H9 (cell line): Measurements from ENCODE around the gene JAKMIP1. TPM values are rescaled to one million over a fixed set of nuclear protein-coding genes. Genes with fewer than 3 reads are reported as not detected.

Source experiments
- DNase-seq: peaks from one replicate; pipeline ENCODE4 v3.0.0-alpha.2; 2017
- H2AFZ ChIP-seq: one replicate; pipeline ENCODE4 v1.6.1; 2013; ENCODE audit warnings: mild to moderate bottlenecking, low read length, control low read depth, moderate library complexity
- H2AK5ac ChIP-seq: 2 replicates; pipeline ENCODE4 v1.6.1; 2013; ENCODE audit warnings: low read length, control low read depth, mixed read lengths; ENCODE audit not compliant: insufficient read length
- H2BK120ac ChIP-seq: one replicate; pipeline ENCODE4 v1.6.1; 2013; ENCODE audit warnings: low read depth, mild to moderate bottlenecking, low read length, control low read depth, inconsistent platforms; ENCODE audit not compliant: poor library complexity, severe bottlenecking
- H2BK12ac ChIP-seq: 2 replicates; pipeline ENCODE4 v1.6.1; 2013; ENCODE audit warnings: low read length, control low read depth, mixed read lengths, low read depth; ENCODE audit not compliant: insufficient read length
- H2BK15ac ChIP-seq: 2 replicates; pipeline ENCODE4 v1.6.1; 2013; ENCODE audit warnings: low read depth, low read length, control low read depth
- H2BK20ac ChIP-seq: one replicate; pipeline ENCODE4 v1.6.1; 2013; ENCODE audit warnings: low read depth, mild to moderate bottlenecking, low read length, control low read depth, inconsistent platforms; ENCODE audit not compliant: poor library complexity, severe bottlenecking
- H2BK5ac ChIP-seq: 2 replicates; pipeline ENCODE4 v1.6.1; 2013; ENCODE audit warnings: low read length, control low read depth, mixed read lengths; ENCODE audit not compliant: insufficient read length
- H3K14ac ChIP-seq: 2 replicates; pipeline ENCODE4 v1.6.1; 2013; ENCODE audit warnings: low read length, control low read depth; ENCODE audit not compliant: insufficient read depth
- H3K18ac ChIP-seq: 2 replicates; pipeline ENCODE4 v1.6.1; 2013; ENCODE audit warnings: low read depth, mild to moderate bottlenecking, mixed read lengths, low read length, control low read depth; ENCODE audit not compliant: insufficient read length
- H3K23ac ChIP-seq: 2 replicates; pipeline ENCODE4 v1.6.1; 2013; ENCODE audit warnings: low read length, control low read depth, mixed read lengths, low read depth; ENCODE audit not compliant: insufficient read length
- H3K23me2 ChIP-seq: 2 replicates; pipeline ENCODE4 v1.6.1; 2013; ENCODE audit warnings: low read depth, mild to moderate bottlenecking, mixed read lengths, low read length, control low read depth; ENCODE audit not compliant: insufficient read length, poor library complexity, severe bottlenecking
- H3K27ac ChIP-seq: 2 replicates; pipeline ENCODE4 v1.5.1; 2013; ENCODE audit warnings: low read length, control low read depth, mixed read lengths, low read depth; ENCODE audit not compliant: insufficient read length
- H3K27me3 ChIP-seq: 2 replicates; pipeline ENCODE4 v1.6.1; 2013; ENCODE audit warnings: low read length, control low read depth, inconsistent platforms; ENCODE audit not compliant: insufficient read depth
- H3K4ac ChIP-seq: 2 replicates; pipeline ENCODE4 v1.6.1; 2013; ENCODE audit warnings: low read depth, mild to moderate bottlenecking, control low read depth, inconsistent platforms, low read length, moderate library complexity
- H3K4me1 ChIP-seq: 2 replicates; pipeline ENCODE4 v1.6.1; 2013; ENCODE audit warnings: low read length, control low read depth, inconsistent platforms; ENCODE audit not compliant: insufficient read depth
- H3K4me2 ChIP-seq: 2 replicates; pipeline ENCODE4 v1.6.1; 2013; ENCODE audit warnings: low read length, control low read depth, mixed read lengths; ENCODE audit not compliant: insufficient read length, insufficient read depth
- H3K56ac ChIP-seq: 2 replicates; pipeline ENCODE4 v1.6.1; 2013; ENCODE audit warnings: low read depth, mild to moderate bottlenecking, mixed read lengths, low read length, control low read depth; ENCODE audit not compliant: insufficient read length
- H3K79me1 ChIP-seq: 2 replicates; pipeline ENCODE4 v1.6.1; 2013; ENCODE audit warnings: low read depth, mild to moderate bottlenecking, moderate library complexity, low read length, control low read depth, inconsistent platforms; ENCODE audit not compliant: insufficient read depth, poor library complexity, severe bottlenecking
- H3K79me2 ChIP-seq: 2 replicates; pipeline ENCODE4 v1.6.1; 2013; ENCODE audit warnings: low read length, control low read depth, inconsistent platforms; ENCODE audit not compliant: insufficient read depth
- H3K9ac ChIP-seq: 2 replicates; pipeline ENCODE4 v1.6.1; 2013; ENCODE audit warnings: low read length, control low read depth, mixed read lengths; ENCODE audit not compliant: insufficient read length; ENCODE audit errors: extremely low read depth
- H3K9me3 ChIP-seq: one replicate; pipeline ENCODE4 v1.6.1; 2013; ENCODE audit warnings: low read depth, low read length, inconsistent platforms; ENCODE audit not compliant: control insufficient read depth
- H3T11ph ChIP-seq: one replicate; pipeline ENCODE4 v1.6.1; 2013; ENCODE audit warnings: mild to moderate bottlenecking, low read length, control low read depth, inconsistent platforms
- H4K20me1 ChIP-seq: one replicate; pipeline ENCODE4 v1.6.1; 2013; ENCODE audit not compliant: control insufficient read depth, insufficient read length, insufficient read depth
- H4K5ac ChIP-seq: 2 replicates; pipeline ENCODE4 v1.6.1; 2013; ENCODE audit warnings: low read depth, mild to moderate bottlenecking, mixed read lengths, low read length, control low read depth; ENCODE audit not compliant: insufficient read length
- H4K8ac ChIP-seq: replicated peaks from 2 replicates; pipeline ENCODE4 v1.6.1; 2013; ENCODE audit warnings: low read length, control low read depth, mixed read lengths, low read depth; ENCODE audit not compliant: insufficient read length
- H4K91ac ChIP-seq: 2 replicates; pipeline ENCODE4 v1.6.1; 2013; ENCODE audit warnings: low read depth, mild to moderate bottlenecking, moderate library complexity, mixed read lengths, low read length, control low read depth; ENCODE audit not compliant: insufficient read length
- H3K27ac Mint-ChIP-seq, 3 experiments: 2 replicates in 2 of 3; 3 replicates in 1 of 3; pipeline ENCODE4 v1.8.0; 2020 to 2021; ENCODE audit warnings: mixed read lengths in 3 of 3, mild to moderate bottlenecking in 1 of 3, moderate library complexity in 1 of 3
- H3K27me3 Mint-ChIP-seq: 2 replicates; pipeline ENCODE4 v1.8.0; 2021; ENCODE audit warnings: low read depth, mild to moderate bottlenecking, moderate library complexity, mixed read lengths
- H3K36me3 Mint-ChIP-seq, 3 experiments: 2 replicates in 2 of 3; 3 replicates in 1 of 3; pipeline ENCODE4 v1.8.0; 2020 to 2021; ENCODE audit warnings: low read depth in 3 of 3, mixed read lengths in 3 of 3; ENCODE audit not compliant: insufficient read depth in 1 of 3
- H3K4me1 Mint-ChIP-seq, 2 experiments: 2 replicates each; pipeline ENCODE4 v1.8.0; 2020; ENCODE audit warnings: mixed read lengths in 2 of 2
- H3K4me3 Mint-ChIP-seq, 2 experiments: 2 replicates in 1 of 2; 3 replicates in 1 of 2; pipeline ENCODE4 v1.8.0; 2020 to 2021; ENCODE audit warnings: mild to moderate bottlenecking in 2 of 2, mixed read lengths in 2 of 2, moderate library complexity in 1 of 2
- H3K9me3 Mint-ChIP-seq, 2 experiments: 2 replicates in 1 of 2; 3 replicates in 1 of 2; pipeline ENCODE4 v1.8.0; 2020; ENCODE audit warnings: mild to moderate bottlenecking in 2 of 2, mixed read lengths in 2 of 2, moderate library complexity in 1 of 2
- WGBS: extraction: QIAGEN DNeasy Blood & Tissue Kit; methylation state at CpG from one replicate; pipeline ENCODE4 v1.1.7; 2013; ENCODE audit warnings: missing lambda C conversion rate, low lambda C conversion rate, mixed read lengths; ENCODE audit not compliant: insufficient read length; ENCODE audit errors: extremely low coverage; 5-methylcytosine and 5-hydroxymethylcytosine counted together
- total RNA-seq: library from RNA; stranded (reverse); gene quantifications from 2 replicates; pipeline ENCODE4 v1.2.1, GENCODE V29; 2021
- TF ChIP-seq, protein P1 (sequence below): fragments of 200-600 bp; sonication (generic); conservative IDR thresholded peaks from 3 replicates; pipeline ENCODE4 v1.8.0; 2021; ENCODE audit warnings: antibody characterized with exemption, mild to moderate bottlenecking

JAKMIP1 gene
- total RNA-seq, 1 experiment from 2014 or later = 1.5 TPM

DNA sequence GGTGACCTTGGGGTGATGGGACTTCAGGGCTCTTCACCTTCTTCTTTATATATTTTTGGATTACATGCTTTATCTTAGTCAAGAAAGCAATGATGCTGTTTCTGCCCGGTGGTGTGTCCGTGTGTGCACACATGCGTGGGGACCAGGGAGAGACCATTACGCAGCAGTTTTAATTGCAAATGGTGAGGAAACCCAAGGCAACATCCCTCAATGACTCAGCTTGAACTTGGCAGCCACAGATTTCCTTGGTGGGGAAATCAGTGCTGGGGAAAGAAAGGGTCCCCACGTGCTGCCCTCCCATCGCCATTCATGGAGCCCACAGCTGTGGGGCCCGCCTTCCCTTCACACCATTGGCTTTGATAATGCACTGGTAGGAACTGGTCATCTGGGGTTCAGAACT, 136.0 kb downstream of the JAKMIP1 start:
- TF ChIP-seq, protein P1, sequence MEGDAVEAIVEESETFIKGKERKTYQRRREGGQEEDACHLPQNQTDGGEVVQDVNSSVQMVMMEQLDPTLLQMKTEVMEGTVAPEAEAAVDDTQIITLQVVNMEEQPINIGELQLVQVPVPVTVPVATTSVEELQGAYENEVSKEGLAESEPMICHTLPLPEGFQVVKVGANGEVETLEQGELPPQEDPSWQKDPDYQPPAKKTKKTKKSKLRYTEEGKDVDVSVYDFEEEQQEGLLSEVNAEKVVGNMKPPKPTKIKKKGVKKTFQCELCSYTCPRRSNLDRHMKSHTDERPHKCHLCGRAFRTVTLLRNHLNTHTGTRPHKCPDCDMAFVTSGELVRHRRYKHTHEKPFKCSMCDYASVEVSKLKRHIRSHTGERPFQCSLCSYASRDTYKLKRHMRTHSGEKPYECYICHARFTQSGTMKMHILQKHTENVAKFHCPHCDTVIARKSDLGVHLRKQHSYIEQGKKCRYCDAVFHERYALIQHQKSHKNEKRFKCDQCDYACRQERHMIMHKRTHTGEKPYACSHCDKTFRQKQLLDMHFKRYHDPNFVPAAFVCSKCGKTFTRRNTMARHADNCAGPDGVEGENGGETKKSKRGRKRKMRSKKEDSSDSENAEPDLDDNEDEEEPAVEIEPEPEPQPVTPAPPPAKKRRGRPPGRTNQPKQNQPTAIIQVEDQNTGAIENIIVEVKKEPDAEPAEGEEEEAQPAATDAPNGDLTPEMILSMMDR = no peak
- Mint-ChIP-seq H3K4me1 (peaks cover 0 to 4% of the 10 kb centered on the region in 2 experiments; a peak in 2 of 4 replicates), H3K9me3 (peaks cover 5 to 9% of the 10 kb centered on the region in 2 experiments), H3K27ac (peak overlapping the region in 1 of 3 experiments; percentile 50; a peak in 1 of 7 replicates), H3K27me3 (peaks cover 13% of the 10 kb centered on the region), H3K36me3 (peaks cover 9 to 16% (median 14%) of the 10 kb centered on the region in 3 experiments), H3K4me3 (no peak overlapping the region)
- H3K27ac ChIP-seq = no peak overlapping the region
- H3K14ac ChIP-seq = no peak overlapping the region
- H3K23ac ChIP-seq = no peak overlapping the region
- no peaks in the 10 kb centered on the region for H3K79me1 ChIP-seq
- H3K79me2 ChIP-seq = no peaks in the 10 kb centered on the region
- no peak overlapping the region for H2AK5ac ChIP-seq
- no peak overlapping the region for H2BK120ac ChIP-seq
- no peak overlapping the region for H3K9ac ChIP-seq
- H3K27me3 ChIP-seq = no peaks in the 10 kb centered on the region
- H3K23me2 ChIP-seq = no peaks in the 10 kb centered on the region
- H4K20me1 ChIP-seq = no peaks in the 10 kb centered on the region
- no peak overlapping the region for H3K56ac ChIP-seq
- H2BK5ac ChIP-seq = no peak overlapping the region
- no peak overlapping the region for H2BK20ac ChIP-seq
- H4K5ac ChIP-seq = no peak overlapping the region
- no peak overlapping the region for H4K8ac ChIP-seq
- H3K4me1 ChIP-seq = no peaks in the 10 kb centered on the region
- no peak for DNase-seq
- no peak overlapping the region for H2BK15ac ChIP-seq
- H2BK12ac ChIP-seq = no peak overlapping the region
- no peaks in the 10 kb centered on the region for H3K9me3 ChIP-seq
- no peak overlapping the region for H3K18ac ChIP-seq
- no peak overlapping the region for H4K91ac ChIP-seq
- no CpG with 5 or more reads among the region's 7 CpGs for WGBS
- H3K4me2 ChIP-seq = no peak overlapping the region
- no peak overlapping the region for H2AFZ ChIP-seq
- H3T11ph ChIP-seq = no peak overlapping the region
- no peak overlapping the region for H3K4ac ChIP-seq
